ENCODE data around the gene EXD1.
"Not testable (repeated sequence)": the region's sequence is repeated elsewhere in the genome, so short reads cannot be mapped to it uniquely, and the experiment has no call there.

- not testable (repeated sequence) for TF ChIP-seq CTCF (IDR thresholded peaks at IDR 0.05 in 8 of 11, conservative IDR thresholded peaks at IDR 0.05 in 3 of 11); POLR2A (IDR thresholded peaks at IDR 0.05); POLR2AphosphoS5 (IDR thresholded peaks at IDR 0.05)
Measured at GRCh38 chr15:41260924-41261323, 30.4 kb upstream of the EXD1 start.

Measured in spleen (tissue), 7 donors.